Ureter (tissue), 1 donor: ENCODE measurements around the gene FER1L5. TPM values are rescaled to one million over a fixed set of nuclear protein-coding genes. Genes with fewer than 3 reads are reported as not detected.

Source experiments
- DNase-seq: peaks from one replicate; pipeline ENCODE4 v3.0.0-alpha.2; 2020; ENCODE audit warnings: low spot score
- total RNA-seq: library from RNA; stranded (reverse); gene quantifications from one replicate; pipeline ENCODE4 v1.2.4, GENCODE V29; 2023
- donor health status: DM: yes; HTN: yes; CAD: no.

The FER1L5 gene
- total RNA-seq, 1 donor from 2014 or later, result 1.1 TPM

DNA sequence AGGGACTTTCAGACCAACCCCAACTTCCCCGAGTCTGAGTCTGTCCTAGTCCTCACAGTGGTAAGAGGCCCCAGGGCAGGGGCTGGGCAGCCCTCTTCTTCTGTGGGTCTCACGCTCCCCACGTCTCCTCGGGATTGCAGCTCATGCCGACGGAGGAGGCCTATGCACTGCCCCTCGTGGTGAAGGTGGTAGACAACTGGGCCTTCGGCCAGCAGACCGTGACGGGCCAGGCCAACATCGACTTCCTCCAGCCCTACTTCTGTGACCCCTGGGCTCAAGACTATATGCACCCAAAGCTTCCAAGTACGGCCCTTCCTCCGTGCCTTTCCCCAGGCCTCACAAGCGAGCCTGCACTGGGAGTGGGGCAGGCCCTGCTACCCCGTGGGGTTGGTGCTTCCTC is 53.0 kb downstream of the FER1L5 start:
- DNase-seq, result no peak

DNA sequence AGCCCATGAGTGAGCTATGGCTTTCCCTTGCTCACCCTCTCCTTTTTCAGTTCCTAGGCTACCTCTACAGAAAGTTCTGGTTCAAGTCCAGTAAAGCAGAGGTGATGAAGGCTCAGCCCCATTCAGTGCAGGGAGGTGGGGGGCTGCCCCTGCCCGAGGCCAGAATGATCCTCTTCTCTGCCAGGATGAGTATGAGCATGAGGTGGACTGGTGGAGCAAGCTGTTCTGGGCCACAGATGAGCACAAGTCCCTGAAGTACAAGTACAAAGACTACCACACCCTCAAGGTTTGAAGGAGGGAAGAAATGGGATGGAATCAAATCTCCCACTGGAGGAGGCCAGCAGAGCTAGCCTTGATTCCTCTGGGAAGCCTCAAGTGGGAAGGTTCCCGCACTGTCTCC is 54.9 kb downstream of the FER1L5 start:
- no peak for DNase-seq

DNA sequence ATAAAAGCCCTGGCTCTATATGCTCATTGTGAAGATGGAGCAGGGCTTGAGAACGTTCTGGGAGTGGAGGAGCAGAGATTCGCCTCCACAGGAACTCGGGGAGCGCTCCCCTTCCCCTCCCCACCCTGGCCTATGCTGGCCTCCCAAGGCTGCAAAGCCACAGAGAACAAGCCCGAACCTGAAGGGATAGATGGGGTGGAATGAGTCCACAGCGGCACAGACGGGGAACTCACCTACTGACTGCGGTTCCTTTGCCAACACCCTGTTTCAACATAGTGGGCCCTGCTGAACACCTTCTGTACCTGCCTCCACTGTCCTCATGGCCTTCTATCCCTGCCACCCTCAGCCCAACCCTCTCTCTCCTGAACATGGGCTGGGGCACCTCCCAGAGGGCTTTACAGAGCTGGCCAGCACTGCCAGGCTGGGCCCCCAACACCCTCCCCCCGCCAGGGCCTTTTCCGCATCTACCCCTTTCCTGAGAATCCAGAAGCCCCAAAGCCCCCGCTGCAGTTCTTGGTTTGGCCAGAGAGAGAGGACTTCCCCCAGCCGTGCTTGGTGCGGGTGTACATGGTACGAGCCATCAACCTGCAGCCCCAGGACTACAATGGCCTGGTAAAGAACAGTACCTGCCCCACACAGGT is 55.8 kb downstream of the FER1L5 start:
- DNase-seq, result peak; percentile 54

DNA sequence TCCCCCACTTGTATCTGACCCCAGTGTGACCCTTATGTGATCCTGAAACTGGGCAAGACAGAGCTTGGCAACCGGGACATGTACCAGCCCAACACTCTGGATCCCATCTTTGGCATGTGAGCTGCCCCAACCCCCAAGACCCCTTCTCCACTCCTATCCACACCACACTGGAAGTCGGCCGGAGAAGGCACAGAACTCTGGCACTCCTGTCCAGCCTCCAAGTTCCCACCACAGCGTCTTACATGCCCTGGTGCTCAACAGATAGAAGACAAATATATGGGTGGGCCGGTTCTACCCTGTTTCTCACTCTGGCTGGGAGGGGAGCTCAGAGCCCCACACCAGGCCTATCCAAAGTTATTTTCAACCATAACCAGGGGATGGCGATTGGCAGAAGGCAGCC is 56.5 kb downstream of the FER1L5 start:
- DNase-seq, result no peak

DNA sequence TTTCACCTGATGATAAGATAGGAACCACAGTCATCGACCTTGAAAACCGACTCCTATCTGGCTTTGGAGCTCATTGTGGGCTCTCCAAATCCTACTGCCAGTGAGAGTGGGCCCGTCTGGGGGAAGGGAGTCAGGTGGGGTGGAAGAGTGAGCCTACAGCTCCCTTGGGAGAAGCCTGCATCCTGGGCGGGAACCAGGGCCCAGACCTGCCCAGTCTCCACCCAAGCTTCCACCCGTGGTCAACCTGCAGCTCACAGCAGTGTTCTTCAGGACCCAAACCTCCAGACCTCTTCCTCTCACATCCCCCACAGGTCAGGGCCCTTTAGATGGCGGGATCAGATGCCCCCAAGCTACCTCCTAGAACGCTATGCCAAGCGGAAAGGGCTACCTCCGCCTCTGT is 57.1 kb downstream of the FER1L5 start:
- DNase-seq, result no peak

DNA sequence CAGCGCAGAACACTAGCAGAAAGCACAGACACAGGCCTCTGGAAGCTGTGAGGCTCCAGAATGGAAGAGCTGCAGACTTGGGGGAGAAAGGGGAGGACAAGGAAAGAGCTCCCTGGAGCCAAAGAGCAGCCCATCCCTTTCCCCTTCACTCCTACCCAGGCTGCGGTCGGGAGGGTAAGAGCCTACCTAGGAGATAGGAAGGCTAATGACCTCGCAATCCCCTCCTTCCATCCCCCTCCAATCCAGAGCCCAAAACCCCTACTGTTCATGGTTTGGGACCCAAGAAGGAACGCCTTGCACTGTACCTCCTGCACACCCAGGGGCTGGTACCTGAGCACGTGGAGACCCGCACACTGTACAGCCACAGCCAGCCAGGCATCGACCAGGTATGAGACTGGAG is 57.5 kb downstream of the FER1L5 start:
- DNase-seq, result no peak

DNA sequence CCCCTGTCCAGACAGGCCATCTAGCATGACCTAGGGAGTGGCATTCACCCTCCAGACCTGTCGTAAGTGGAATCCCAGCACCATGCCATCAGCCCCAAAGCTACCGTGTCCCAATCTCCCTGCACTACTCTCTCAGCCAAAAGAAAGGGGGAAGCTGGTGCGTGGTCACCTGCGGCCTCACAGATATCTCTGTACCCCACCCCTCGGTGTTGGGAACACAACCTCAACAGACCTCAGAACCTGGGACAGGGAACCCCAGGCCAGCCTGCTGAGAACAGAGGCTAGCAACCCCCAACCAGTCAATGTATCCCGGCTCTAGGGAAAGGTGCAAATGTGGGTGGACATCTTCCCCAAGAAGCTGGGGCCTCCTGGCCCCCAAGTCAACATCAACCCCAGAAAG is 59.1 kb downstream of the FER1L5 start:
- DNase-seq, result no peak

DNA sequence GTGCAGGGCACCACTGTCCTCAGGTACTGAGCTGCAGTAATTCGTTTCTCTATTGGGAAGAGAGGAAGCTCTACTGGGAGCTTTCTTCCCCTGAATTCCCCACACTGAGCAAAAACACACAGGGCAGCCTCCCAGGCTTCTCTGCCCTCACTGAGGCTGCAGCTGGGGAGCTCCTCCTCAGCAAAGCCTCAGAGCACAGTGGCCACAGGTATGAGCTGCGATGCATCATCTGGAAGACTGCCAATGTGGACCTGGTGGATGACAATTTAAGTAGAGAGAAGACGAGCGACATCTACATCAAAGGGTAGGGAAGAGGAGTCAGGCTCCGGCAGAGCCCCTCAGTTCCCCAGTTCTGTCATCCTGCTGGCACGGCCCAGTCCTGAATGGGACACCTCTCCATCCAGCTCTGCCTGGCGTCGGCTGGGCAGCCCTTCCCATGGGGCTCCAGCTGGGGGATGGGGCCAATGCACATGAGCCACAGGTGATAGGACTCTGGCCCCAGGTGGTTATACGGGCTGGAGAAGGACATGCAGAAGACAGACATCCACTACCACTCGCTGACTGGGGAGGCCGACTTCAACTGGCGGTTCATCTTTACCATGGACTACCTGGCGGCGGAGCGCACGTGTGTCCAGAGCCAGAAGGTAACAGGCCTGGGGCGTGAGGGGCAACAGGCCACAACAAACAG is 59.7 kb downstream of the FER1L5 start:
- DNase-seq, result no peak

DNA sequence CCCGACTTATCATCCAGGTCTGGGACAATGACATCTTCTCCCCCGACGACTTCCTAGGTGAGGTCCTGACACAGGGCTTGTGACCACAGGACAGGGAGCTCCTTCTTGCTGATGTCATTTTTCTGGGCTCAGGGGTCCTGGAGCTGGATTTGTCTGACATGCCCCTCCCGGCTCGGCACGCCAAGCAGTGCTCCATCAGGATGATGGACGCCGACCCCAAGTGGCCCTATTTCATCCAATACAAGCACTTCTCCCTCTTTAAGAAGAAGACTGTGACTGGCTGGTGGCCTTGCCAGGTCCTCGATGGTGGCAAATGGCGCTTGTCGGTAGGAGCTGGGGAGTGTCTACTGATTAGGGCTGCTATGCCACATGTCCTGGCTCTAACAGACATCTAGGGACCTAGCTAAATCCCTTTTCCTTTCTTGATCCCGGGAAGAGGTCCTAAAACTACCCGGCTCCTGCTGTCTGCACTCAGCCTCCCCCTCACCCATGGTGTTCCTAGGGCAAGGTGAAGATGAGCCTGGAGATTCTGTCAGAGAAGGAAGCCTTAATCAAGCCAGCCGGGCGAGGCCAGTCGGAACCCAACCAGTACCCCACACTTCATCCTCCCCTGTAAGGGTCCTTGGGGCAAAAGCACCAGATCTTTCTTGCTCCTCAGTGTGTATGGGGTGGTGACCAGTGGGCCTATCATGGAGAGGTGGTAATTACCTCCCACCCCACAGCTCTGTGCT is 60.6 kb downstream of the FER1L5 start:
- no peak for DNase-seq

DNA sequence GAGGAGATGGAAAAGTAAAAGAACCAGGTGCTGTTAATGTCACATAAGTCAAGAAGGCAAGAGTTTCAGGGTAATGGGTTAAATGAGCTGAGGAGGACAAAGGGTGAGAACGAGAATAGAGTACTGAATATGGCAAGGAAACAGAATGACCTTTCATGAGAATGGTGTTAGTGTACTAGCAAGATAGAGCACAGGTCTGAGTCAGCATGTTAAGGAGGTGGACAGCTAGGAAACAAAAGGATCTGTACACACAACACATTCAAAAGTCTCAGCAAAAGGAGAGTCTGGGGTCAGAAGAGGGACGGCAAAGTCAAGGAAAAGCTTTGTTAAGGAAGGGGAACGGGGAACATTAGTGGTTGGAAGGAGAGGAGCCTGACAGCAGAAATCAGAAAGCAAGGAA is 68.4 kb downstream of the FER1L5 start:
- DNase-seq, result no peak

DNA sequence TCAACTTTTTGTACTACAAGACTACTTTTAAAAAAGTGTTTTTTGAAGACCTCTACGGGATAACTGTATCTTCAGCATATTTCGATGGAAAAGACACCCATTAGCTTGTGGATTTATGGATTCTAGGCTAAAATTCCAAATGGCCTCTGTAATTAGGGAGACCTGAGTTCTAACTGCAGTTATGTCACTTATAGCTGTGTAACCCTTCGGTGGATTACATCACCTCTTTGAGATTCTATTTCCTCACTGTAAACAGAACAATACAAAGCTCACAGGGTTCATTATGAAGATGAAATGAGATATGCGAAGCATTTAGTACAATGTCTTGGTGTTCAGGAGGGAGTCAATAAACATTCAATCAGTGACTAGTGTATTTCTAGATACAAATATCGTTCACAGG is 73.1 kb downstream of the FER1L5 start:
- DNase-seq, result no peak

DNA sequence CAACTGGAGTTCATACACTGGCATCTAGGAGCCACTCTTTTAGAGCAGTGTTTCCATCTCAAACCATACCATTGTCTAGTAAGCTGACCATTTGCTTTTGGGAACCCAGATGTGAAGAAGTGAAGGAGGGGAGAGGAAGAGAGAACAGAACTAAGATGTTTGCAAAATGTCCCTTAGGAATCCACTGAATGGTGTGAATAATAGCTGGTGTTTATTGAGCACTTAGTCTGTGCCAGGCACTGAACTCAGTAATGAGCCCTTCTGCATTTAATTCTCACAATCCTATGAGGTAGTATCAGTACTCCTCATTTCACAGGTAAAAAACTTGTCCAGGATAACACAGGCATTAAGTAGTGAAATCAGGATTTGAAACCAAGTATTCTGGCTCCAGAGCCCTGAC is 73.8 kb downstream of the FER1L5 start:
- no peak for DNase-seq

DNA sequence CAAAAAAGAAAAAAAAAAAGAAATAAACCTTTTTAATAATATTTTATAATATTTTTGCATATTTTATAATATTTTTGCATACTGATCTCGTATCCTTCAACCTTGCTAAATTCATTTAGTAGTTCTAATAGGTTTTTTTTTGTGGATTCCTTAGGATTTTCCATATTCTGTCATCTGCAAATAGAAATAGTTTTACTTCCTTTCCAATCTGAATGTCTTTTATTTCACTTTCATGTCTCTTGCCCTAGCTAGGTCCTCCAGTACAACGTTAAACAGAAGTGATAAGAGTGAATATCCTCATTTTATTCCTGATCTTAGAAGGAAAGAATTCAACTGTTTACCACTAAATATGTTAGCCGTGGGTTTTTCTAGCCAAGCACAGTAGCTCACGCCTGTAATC is 83.6 kb downstream of the FER1L5 start:
- DNase-seq, result no peak

DNA sequence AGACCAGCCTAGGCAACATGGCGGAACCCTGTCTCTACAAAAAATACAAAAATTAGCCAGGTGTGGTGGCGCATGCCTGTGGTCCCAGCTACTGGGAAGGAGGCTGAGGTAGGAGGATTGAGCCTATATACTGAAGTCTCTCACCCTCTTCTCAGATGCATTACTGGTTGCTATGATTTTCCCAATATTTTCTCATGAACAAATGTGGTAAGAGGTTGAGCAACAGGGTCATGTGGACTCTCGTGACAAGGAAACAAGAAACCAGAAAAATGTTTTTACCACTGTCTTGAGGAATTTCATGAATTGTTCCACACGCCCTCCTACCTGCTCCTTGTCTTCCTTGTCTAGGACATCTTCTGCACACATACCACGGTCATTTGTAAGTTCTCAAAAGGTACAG is 84.9 kb downstream of the FER1L5 start:
- DNase-seq, result no peak

DNA sequence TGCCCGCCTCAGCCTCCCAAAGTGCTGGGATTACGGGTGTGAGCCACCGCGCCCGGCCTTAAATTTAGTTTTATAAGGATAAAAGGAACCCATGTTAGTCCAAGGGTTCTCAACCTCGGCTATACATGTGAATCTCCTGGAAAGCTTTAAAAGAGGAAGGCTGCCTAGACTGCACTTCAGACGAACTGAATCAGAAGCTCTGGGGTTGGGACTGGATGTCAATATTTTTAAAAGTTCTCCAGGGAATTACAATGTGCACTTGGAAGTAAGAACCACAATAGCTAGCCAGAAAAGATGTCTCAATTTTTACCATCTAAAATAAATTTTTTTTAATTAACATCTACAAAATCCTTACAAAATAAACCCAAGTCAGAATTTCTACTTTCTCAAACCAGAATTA is 87.2 kb downstream of the FER1L5 start:
- DNase-seq, result no peak

DNA sequence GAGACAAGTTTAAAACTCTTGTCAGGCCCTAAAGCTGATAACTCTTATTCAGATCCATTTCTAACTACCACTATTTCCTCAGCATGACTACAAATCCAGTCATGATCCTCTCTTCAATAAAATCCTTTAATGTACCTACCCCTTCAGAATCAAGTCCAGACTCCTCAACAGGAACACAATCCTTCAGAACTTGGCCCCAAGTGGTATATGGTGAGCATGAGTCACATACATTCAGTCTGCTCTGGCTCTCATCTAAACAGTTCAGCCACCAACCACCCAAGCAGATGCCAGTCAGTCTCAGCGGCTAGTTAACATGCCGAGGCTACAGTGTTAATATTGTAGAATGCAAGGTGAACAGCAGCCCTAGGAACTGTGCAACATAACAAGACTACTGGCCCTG is 87.6 kb downstream of the FER1L5 start:
- DNase-seq, result no peak

DNA sequence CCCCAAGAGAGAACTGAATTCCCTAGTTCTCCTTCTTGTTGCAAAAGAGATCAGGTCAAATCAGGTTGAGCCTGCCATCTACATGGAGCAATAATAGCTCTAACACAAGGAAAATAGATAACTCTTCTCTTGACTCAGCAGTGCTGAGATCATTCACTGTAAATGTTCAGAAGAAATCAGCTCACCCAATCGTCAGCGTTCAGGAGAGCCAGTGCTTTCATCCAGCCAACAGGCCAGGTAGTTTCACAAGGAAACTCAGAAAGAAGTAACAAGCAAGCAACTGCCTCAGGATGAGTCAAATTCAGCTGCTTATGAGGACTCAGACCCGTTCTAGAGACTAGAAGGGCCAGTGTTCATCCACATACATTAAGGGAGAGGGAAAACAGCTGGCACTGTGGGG is 91.4 kb downstream of the FER1L5 start:
- no peak for DNase-seq

DNA sequence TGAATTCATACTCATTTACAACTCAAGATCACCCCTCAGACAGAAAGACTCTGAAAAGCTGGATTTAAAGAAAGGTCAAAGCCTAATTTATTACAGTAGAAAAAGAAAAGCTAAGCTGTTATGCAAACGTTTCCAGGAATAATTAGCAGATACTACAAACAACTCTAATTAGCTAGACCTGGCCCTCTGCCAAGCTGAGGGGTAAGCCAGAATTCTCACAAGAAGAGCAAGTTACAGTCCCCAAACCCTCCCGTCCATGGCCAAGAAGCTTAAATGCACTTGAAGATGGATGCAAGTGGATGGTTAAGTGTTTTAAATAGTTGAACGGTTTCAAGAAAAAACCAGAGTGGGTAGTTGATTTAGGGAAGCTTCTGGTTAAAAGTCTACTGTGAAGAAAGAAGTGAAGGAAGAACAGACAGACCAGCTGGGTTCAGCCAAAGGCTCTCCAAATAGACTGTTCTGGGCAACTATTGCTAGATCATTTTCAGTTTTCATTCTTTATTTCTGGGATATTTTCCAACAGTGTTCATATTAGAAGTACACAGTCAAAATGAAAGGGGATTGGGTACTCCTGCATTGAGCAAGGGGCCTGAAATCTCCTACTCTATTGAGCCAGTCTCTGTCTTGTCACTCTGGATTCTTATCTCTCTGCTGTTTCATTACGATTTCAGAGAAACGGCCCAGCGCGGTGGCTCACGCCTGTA is 92.5 kb downstream of the FER1L5 start:
- DNase-seq, result no peak

DNA sequence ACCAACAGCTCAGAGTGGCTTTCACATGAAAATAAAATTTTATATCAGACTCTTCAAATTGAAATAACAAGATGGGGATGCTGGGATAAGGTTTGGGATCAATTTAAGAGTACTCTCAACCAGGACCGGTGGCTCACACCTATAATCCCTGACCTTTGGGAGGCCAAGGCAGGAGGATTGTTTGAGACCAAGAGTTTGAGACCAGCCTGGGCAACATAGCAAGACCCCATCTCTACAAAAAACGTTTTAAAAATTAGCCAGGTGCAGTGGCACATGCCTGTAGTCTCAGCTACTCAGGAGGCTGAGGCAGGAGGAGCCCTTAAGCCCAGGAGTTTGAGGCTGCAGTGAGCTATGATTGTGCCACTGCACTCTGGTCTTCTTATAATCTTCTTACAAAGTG is 94.7 kb downstream of the FER1L5 start:
- no peak for DNase-seq

DNA sequence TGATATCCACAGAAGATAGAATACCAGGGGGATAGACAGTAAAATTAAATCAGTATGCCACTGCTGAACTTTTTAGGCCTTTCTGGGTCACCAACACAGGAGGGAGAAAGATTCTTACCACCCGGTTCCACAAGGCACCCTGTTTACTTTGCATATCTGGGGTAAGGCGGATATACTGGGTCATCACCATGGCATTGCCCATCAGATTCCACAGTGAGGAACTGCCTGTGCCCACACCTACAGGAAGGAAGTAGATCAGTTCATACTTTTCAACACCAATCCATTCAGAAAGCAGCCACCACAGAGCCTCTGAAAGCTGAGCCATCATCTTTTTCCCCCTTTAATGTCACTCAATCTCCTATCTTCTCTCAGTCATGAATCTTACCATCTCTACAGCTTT is 95.3 kb downstream of the FER1L5 start:
- DNase-seq, result no peak

DNA sequence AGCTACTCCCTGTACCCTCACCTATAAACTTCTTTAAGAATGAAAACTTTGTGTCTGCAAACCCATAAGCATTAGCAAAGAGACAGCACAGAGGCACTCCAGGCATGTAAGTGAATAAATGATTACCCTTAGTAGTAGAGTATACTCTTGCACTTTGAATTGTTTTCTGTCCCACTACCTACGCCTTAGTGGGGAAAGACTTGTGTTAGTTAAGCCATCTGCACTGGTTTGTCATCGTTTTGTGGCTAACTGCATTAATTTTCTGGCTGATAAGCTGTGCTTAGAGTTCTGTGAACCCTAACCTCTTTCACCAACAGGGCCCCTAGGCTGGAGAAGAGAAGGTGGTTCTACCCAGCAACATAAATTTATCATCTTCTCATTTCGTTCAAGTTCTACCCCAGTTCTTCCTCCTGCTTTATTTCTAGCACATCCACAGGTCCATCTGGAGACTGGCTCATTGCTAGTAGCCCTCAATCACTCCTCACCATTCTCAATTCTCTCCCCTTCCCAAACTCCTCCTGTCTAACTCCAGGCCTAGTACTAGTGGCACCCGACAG is 96.6 kb downstream of the FER1L5 start:
- no peak for DNase-seq
